ENCODE measurements around the gene ALOX15B. TPM values are rescaled to one million over a fixed set of nuclear protein-coding genes. Genes with fewer than 3 reads are reported as not detected.

Gene ALOX15B
- total RNA-seq, 6 donors from 2014 or later, result 46.2 to 177 (median 105) TPM

DNA sequence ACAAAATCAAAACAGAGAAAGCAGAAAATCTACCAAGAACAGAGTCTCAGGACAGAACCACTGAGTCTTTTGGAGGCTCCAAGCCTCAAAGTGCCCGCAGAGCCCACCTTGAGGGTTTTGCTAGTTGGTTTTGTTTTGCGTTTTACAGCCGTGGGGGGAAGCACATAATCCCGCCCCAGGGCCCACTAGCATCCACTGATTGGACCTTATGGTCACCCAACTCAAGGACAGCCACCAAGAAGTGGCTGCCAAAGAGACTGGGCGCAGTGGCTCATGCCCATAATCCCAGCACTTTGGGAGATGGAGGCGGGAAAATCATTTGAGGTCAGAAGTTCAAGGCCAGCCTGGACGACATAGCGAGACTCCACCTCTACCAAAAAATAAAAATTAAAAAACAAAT, 9.9 kb downstream of the ALOX15B start:
- Histone ChIP-seq H3K4me3 (no peak overlapping the region), H3K36me3 (no peaks in the 10 kb centered on the region), H3K4me1 (no peaks in the 10 kb centered on the region), H3K9me3 (no peaks in the 10 kb centered on the region), H3K27me3 (no peaks in the 10 kb centered on the region), H3K27ac (no peak overlapping the region)
- TF ChIP-seq POLR2AphosphoS5 (IDR thresholded peaks at IDR 0.05) (no peak), EP300 (IDR thresholded peaks at IDR 0.05) (no peak), POLR2A (IDR thresholded peaks at IDR 0.05) (no peak)
- TF ChIP-seq, protein P1, sequence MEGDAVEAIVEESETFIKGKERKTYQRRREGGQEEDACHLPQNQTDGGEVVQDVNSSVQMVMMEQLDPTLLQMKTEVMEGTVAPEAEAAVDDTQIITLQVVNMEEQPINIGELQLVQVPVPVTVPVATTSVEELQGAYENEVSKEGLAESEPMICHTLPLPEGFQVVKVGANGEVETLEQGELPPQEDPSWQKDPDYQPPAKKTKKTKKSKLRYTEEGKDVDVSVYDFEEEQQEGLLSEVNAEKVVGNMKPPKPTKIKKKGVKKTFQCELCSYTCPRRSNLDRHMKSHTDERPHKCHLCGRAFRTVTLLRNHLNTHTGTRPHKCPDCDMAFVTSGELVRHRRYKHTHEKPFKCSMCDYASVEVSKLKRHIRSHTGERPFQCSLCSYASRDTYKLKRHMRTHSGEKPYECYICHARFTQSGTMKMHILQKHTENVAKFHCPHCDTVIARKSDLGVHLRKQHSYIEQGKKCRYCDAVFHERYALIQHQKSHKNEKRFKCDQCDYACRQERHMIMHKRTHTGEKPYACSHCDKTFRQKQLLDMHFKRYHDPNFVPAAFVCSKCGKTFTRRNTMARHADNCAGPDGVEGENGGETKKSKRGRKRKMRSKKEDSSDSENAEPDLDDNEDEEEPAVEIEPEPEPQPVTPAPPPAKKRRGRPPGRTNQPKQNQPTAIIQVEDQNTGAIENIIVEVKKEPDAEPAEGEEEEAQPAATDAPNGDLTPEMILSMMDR (IDR thresholded peaks at IDR 0.05), result no peak
- DNase-seq, result no peak
- ATAC-seq (ENCODE audit: low FRiP score in 2 of 2), result no peak
- WGBS, 2 donors, result 91 to 98% methylated on average over 8 of the region's 8 CpGs

DNA sequence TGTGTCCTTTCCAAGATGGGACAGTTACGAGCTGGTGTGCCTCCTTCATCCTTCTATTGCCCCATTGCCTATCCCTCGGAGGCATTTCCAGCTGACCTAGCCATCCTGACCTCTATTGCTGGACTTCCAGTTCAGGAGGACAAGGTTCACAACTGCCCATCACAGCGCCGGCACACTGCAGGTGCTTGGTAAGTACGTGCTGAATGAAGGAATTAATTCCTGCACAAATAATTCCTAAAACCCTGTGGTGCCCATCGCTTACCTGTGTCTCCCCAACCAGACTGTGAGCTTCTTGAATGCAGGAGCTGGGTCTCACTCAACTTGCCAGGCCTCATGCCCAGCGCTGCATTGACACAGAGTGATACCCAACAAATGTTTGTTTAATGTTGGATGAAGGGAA, 13.0 kb downstream of the ALOX15B start:
- Histone ChIP-seq H3K4me1 (peaks cover 0 to 17% (median 16%) of the 10 kb centered on the region in 4 donors), H3K36me3 (no peaks in the 10 kb centered on the region), H3K4me3 (no peak overlapping the region), H3K27me3 (no peaks in the 10 kb centered on the region), H3K27ac (no peak overlapping the region), H3K9me3 (no peaks in the 10 kb centered on the region)
- no peak for ATAC-seq (ENCODE audit: low FRiP score in 2 of 2)
- no peak for DNase-seq
- TF ChIP-seq POLR2AphosphoS5 (IDR thresholded peaks at IDR 0.05) (no peak), EP300 (IDR thresholded peaks at IDR 0.05) (no peak), POLR2A (IDR thresholded peaks at IDR 0.05) (no peak)
- TF ChIP-seq, protein P1 (IDR thresholded peaks at IDR 0.05), result no peak
- 86 to 89% methylated on average over 7 of the region's 7 CpGs for WGBS, 2 donors

DNA sequence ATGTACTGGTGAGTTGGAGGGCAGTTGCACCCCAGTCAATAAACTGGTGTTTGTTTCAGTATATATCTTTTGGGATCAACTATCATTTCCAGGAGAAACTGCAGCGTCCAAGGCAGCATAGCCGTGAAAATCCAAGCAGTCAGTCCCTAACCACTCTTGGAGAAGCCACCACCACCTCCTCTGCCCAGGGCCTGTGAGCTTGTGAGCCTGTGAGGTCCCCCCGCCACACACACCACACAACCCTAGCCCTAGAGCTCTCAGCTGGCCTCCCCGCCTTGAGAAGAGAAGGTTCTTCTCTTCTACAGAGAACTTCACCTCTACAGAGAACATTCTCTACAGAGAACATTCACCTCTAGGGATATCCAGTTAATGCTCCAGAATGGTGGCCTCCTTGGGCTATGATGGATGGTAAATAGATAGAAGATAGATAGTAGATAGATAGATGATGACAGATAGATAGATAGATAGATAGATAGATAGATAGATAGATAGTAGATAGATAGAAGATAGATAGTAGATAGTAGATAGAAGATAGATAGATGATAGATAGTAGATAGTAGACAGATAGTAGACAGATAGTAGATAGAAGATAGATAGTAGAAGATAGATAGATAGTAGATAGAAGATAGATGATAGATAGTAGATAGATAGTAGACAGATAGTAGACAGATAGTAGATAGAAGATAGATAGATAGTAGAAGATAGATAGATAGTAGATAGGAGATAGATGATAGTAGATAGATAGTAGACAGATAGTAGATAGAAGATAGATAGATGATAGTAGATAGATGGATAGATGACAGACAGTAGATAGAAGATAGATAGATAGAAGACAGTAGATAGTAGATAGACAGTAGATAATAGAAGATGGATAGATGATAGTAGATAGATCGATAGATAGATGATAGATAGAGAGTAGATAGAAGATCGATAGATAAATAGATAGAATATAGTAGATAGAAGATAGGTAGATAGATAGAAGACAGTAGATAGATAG, 13.7 kb downstream of the ALOX15B start:
- Histone ChIP-seq H3K4me3 (no peak overlapping the region), H3K27me3 (no peaks in the 10 kb centered on the region), H3K36me3 (no peaks in the 10 kb centered on the region), H3K27ac (no peak overlapping the region), H3K4me1 (peaks cover 0 to 24% (median 24%) of the 10 kb centered on the region in 4 donors), H3K9me3 (no peaks in the 10 kb centered on the region)
- DNase-seq (no peak), ATAC-seq (ENCODE audit: low FRiP score in 2 of 2) (no peak)
- 92 to 95% methylated on average over 6 of the region's 6 CpGs for WGBS, 2 donors
- TF ChIP-seq POLR2AphosphoS5 (IDR thresholded peaks at IDR 0.05) (no peak), EP300 (IDR thresholded peaks at IDR 0.05) (no peak), POLR2A (IDR thresholded peaks at IDR 0.05) (no peak)
- TF ChIP-seq, protein P1 (IDR thresholded peaks at IDR 0.05), result no peak

DNA sequence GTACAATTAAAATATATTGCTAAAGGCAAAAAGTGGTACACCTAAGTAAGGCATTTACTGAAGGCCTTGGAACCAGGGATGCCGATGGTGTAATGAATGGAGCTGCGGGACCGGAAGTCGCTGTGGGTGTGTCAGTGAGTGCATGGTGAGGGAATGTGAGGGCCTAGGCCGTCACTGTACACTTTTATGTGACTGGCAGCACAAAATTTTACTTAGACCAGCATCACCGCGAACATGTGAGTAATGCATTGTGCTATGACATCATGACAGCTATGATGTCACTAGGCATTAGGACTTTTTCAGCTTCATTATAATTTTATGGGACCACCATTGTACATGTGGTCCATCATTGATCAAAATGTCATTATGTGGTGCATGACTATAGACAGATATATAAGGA, 14.7 kb downstream of the ALOX15B start:
- Histone ChIP-seq H3K4me1 (peaks cover 0 to 31% (median 26%) of the 10 kb centered on the region in 4 donors), H3K27me3 (no peaks in the 10 kb centered on the region), H3K4me3 (no peak overlapping the region), H3K9me3 (no peaks in the 10 kb centered on the region), H3K36me3 (no peaks in the 10 kb centered on the region), H3K27ac (no peak overlapping the region)
- WGBS, 2 donors, result 94 to 97% methylated on average over 7 of the region's 7 CpGs
- TF ChIP-seq, protein P1 (IDR thresholded peaks at IDR 0.05), result no peak
- TF ChIP-seq POLR2AphosphoS5 (IDR thresholded peaks at IDR 0.05), result no peak
- TF ChIP-seq POLR2A (IDR thresholded peaks at IDR 0.05), result no peak
- TF ChIP-seq EP300 (IDR thresholded peaks at IDR 0.05), result no peak
- ATAC-seq (ENCODE audit: low FRiP score in 2 of 2), result no peak
- DNase-seq, result no peak

Measured in upper lobe of left lung (tissue), 6 donors.